Gastrocnemius medialis (tissue), 4 donors: ENCODE results near the gene LCORL. TPM values are rescaled to one million over a fixed set of nuclear protein-coding genes. Genes with fewer than 3 reads are reported as not detected.

Experiments
- ATAC-seq, 2 donors: fragments of 150-250 bp; one replicate each; pipeline ENCODE4 v1.9.1; 2016
- DNase-seq, 2 donors: peaks; one replicate each; pipeline ENCODE4 v3.0.0-alpha.2; 2019
- H3K27ac ChIP-seq, 4 donors: fragments of 200-600 bp; sonication (generic); 1 replicate in 1 of 4; 2 replicates in 3 of 4; pipeline ENCODE4 v1.5.1; 2016 to 2018; ENCODE audit warnings: mild to moderate bottlenecking in 2 of 4, moderate library complexity in 1 of 4
- H3K27me3 ChIP-seq, 3 donors: fragments of 200-600 bp; sonication (generic) in 2 of 3; 1 replicate in 1 of 3; 2 replicates in 2 of 3; pipeline versions ENCODE4 v1.5.1 to v1.6.0; 2016 to 2019; ENCODE audit warnings: mild to moderate bottlenecking in 1 of 3, moderate library complexity in 1 of 3
- H3K36me3 ChIP-seq, 2 donors: fragments of 200-600 bp; sonication (generic) in 1 of 2; one replicate each; pipeline ENCODE4 v1.5.1; 2017 to 2018
- H3K4me1 ChIP-seq, 2 donors: fragments of 200-600 bp; sonication (generic) in 1 of 2; one replicate each; pipeline ENCODE4 v1.5.1; 2016 to 2017; ENCODE audit warnings: mild to moderate bottlenecking in 2 of 2
- H3K4me3 ChIP-seq, 4 donors: fragments of 200-600 bp; sonication (generic) in 3 of 4; 1 replicate in 1 of 4; 2 replicates in 3 of 4; pipeline ENCODE4 v1.5.1; 2016 to 2019; ENCODE audit warnings: mild to moderate bottlenecking in 2 of 4
- H3K9me3 ChIP-seq, 3 donors: fragments of 200-600 bp; sonication (generic) in 2 of 3; 1 replicate in 1 of 3; 2 replicates in 2 of 3; pipeline ENCODE4 v1.5.1; 2016 to 2019
- CTCF ChIP-seq, 5 experiments: fragments of 450-650 bp in 3 of 5; fragments of 200-600 bp in 2 of 5; sonication (generic) in 2 of 5; IDR thresholded peaks in 4 of 5; conservative IDR thresholded peaks in 1 of 5; 1 replicate in 4 of 5; 2 replicates in 1 of 5; pipeline ENCODE4 v1.5.1; 2016 to 2019; ENCODE audit warnings: antibody characterized with exemption in 5 of 5, mild to moderate bottlenecking in 3 of 5, moderate library complexity in 3 of 5
- POLR2A ChIP-seq, 2 donors: fragments of 450-650 bp; IDR thresholded peaks; one replicate each; pipeline ENCODE4 v1.6.1; 2017; ENCODE audit warnings: antibody characterized with exemption in 2 of 2, mild to moderate bottlenecking in 2 of 2, moderate library complexity in 2 of 2
- in situ Hi-C, 4 donors: fragments of 200-750 bp; cut with MboI; loops; one replicate each; pipeline versions ENCODE4 v1.15.0 to v1.8.0; 2017; ENCODE audit warnings: low sequenced_read_pairs in 4 of 4
- intact Hi-C: fragments of 100-400 bp; cut with DNase I; formaldehyde crosslinking; loops from one replicate; pipeline ENCODE4 v1.15.1; 2023; ENCODE audit warnings: low total_unique reads
- total RNA-seq, 4 donors: library from RNA; depleted of rRNA; stranded (reverse); fragments of >200 nt; gene quantifications; one replicate each; pipeline versions ENCODE4 v1.1.0 to v1.2.3, GENCODE V29; 2016

LCORL gene
- total RNA-seq, 4 donors from 2014 or later = 12.8 to 34.7 (median 26.1) TPM

- Histone ChIP-seq H3K27ac (no peak overlapping the region), H3K9me3 (peaks cover 0 to 4% (median 0%) of the 10 kb centered on the region in 3 donors), H3K4me1 (no peaks in the 10 kb centered on the region), H3K4me3 (no peak overlapping the region), H3K36me3 (peaks cover 0 to 12% of the 10 kb centered on the region in 2 donors), H3K27me3 (no peaks in the 10 kb centered on the region)
- in situ Hi-C loops = no loop called here
- TF ChIP-seq POLR2A (IDR thresholded peaks at IDR 0.05) (no peak), CTCF (IDR thresholded peaks at IDR 0.05 in 4 of 5, conservative IDR thresholded peaks at IDR 0.05 in 1 of 5) (no peak)
- intact Hi-C loops = no loop called here
- DNase-seq (no peak), ATAC-seq (no peak)
These were observed 87.3 kb downstream of the LCORL start for GRCh38 chr4:17934286-17934685.

DNA sequence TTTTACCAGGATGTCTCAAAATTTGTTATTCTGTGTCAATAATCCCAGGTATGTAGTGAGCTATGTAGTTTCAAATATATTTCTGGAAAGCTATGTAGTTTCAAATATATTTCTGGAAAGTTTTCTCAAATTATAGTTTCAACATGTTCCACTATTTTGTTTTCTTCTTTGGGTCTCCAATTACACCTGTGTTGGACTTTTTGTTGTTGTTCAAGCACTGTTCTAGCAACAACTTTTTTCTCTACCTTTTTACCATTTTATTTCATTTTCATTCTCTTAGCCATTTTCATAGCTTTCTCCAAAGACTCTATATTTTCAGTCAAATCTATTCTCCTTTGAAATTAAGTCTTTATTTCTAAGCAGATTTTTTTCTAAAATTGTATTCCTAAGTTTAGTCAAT, 88.4 kb downstream of the LCORL start:
- ATAC-seq = no peak
- intact Hi-C loops (no loop called here), in situ Hi-C loops (no loop called here)

DNA sequence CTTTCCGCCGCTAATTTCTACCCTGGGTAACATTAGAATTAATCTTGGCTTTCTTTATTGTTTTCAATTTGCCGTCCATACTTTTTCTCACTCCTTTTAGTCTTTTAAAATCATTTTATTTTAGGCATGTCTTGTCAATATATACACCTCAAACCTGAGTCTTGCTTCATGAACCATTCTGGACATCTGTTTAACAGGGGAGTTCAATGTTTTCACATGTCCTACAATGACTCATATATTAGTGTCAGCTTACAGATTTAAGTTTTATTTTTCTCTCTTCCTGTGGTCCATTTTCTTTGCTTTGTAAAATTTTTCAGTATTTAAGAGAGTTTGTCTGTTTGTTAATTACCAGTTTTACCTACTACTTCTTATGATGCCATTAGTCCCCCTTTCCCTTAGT, 89.5 kb downstream of the LCORL start:
- in situ Hi-C loops (no loop called here), intact Hi-C loops (no loop called here)
- Histone ChIP-seq H3K9me3 (peaks cover 0 to 4% (median 0%) of the 10 kb centered on the region in 3 donors), H3K27ac (no peak overlapping the region), H3K36me3 (peaks cover 0 to 12% of the 10 kb centered on the region in 2 donors), H3K4me1 (no peaks in the 10 kb centered on the region), H3K4me3 (no peak overlapping the region), H3K27me3 (no peaks in the 10 kb centered on the region)
- no peak for ATAC-seq
- TF ChIP-seq POLR2A (IDR thresholded peaks at IDR 0.05) = no peak
- no peak for TF ChIP-seq CTCF (IDR thresholded peaks at IDR 0.05 in 4 of 5, conservative IDR thresholded peaks at IDR 0.05 in 1 of 5)
- DNase-seq = no peak

More for the DNA sequence above, 88.4 kb downstream of the LCORL start:
- Histone ChIP-seq H3K4me3 (no peak overlapping the region), H3K27ac (no peak overlapping the region), H3K27me3 (no peaks in the 10 kb centered on the region), H3K36me3 (peaks cover 0 to 12% of the 10 kb centered on the region in 2 donors), H3K4me1 (no peaks in the 10 kb centered on the region), H3K9me3 (peaks cover 0 to 4% (median 0%) of the 10 kb centered on the region in 3 donors)
- DNase-seq = no peak
- no peak for TF ChIP-seq CTCF (IDR thresholded peaks at IDR 0.05 in 4 of 5, conservative IDR thresholded peaks at IDR 0.05 in 1 of 5)

- peaks cover 0 to 4% (median 0%) of the 10 kb centered on the region in 3 donors for H3K9me3 ChIP-seq
- no peak overlapping the region for H3K27ac ChIP-seq
- H3K4me3 ChIP-seq = no peak overlapping the region
- TF ChIP-seq CTCF (IDR thresholded peaks at IDR 0.05 in 4 of 5, conservative IDR thresholded peaks at IDR 0.05 in 1 of 5) (no peak), POLR2A (IDR thresholded peaks at IDR 0.05) (no peak)
- peaks cover 0 to 12% of the 10 kb centered on the region in 2 donors for H3K36me3 ChIP-seq
- no peaks in the 10 kb centered on the region for H3K4me1 ChIP-seq
- no peak for ATAC-seq
- intact Hi-C loops = no loop called here
- in situ Hi-C loops = no loop called here
- no peak for DNase-seq
- H3K27me3 ChIP-seq = no peaks in the 10 kb centered on the region
These were observed 91.3 kb downstream of the LCORL start for GRCh38 chr4:17930256-17930655.

GRCh38 chr4:17924189-17924588, 97.4 kb downstream of the LCORL start:
- intact Hi-C loops (no loop called here), in situ Hi-C loops (no loop called here)
- Histone ChIP-seq H3K4me3 (no peak overlapping the region), H3K27me3 (no peaks in the 10 kb centered on the region), H3K4me1 (no peaks in the 10 kb centered on the region), H3K9me3 (no peaks in the 10 kb centered on the region), H3K36me3 (no peaks in the 10 kb centered on the region), H3K27ac (no peak overlapping the region)
- DNase-seq (no peak), ATAC-seq (no peak)
- TF ChIP-seq CTCF (IDR thresholded peaks at IDR 0.05 in 4 of 5, conservative IDR thresholded peaks at IDR 0.05 in 1 of 5) (no peak), POLR2A (IDR thresholded peaks at IDR 0.05) (no peak)
